A549 (cell line): ENCODE data around the gene CCDC57. TPM values are rescaled to one million over a fixed set of nuclear protein-coding genes. Genes with fewer than 3 reads are reported as not detected.

ENCODE experiments used
- ATAC-seq, 2 experiments: fragments of 200-7000 bp in 1 of 2; fragments of >200 bp in 1 of 2; cut with Nextera tagmentation in 1 of 2; cut with Tn5 transposase in 1 of 2; 3 replicates each; pipeline versions ENCODE4 v1.8.0 to v1.9.1; 2018 to 2020; ENCODE audit warnings: mild to moderate bottlenecking in 1 of 2, moderate library complexity in 1 of 2
- CTCF ChIA-PET: fragments of 300-600 bp; sonication (Branson Sonifier 250); formaldehyde crosslinking; extraction: SDS; loops from one replicate; lab custom pipeline; 2021; ENCODE audit warnings: antibody characterized with exemption, inconsistent platforms; lab: Yijun Ruan, JAX
- POLR2A ChIA-PET: fragments of 350-600 bp; formaldehyde crosslinking; extraction: SDS; loops from one replicate; lab custom pipeline; 2021; ENCODE audit warnings: antibody characterized with exemption, inconsistent platforms; lab: Yijun Ruan, JAX
- DNase-seq, 2 experiments: peaks; one replicate each; pipeline versions ENCODE4 v3.0.0 to v3.0.0-alpha.2; 2011 to 2016; ENCODE audit warnings: low read depth in 1 of 2, low spot score in 1 of 2
- FAIRE-seq: peaks from 2 replicates; lab custom pipeline; 2011; peaks lifted over from hg19 to GRCh38; lab: Jason Lieb, UNC
- H3K27ac ChIP-seq, 2 experiments: fragments of >200 bp; sonication (Bioruptor Twin); formaldehyde crosslinking; 3 replicates each; pipeline ENCODE4 v1.5.1; 2016 to 2017
- H3K4me1 ChIP-seq: fragments of >200 bp; sonication (Bioruptor Twin); formaldehyde crosslinking; 3 replicates; pipeline ENCODE4 v1.6.1; 2016
- H3K4me2 ChIP-seq: fragments of >200 bp; sonication (Bioruptor Twin); formaldehyde crosslinking; 3 replicates; pipeline ENCODE4 v1.6.1; 2016
- H3K4me3 ChIP-seq: fragments of >200 bp; sonication (Bioruptor Twin); formaldehyde crosslinking; 3 replicates; pipeline ENCODE4 v1.5.1; 2016
- H3K9me3 ChIP-seq: fragments of >200 bp; sonication (Bioruptor Twin); formaldehyde crosslinking; 3 replicates; pipeline ENCODE4 v1.6.1; 2016
- ATOH8 ChIP-seq: fragments of 250-450 bp; sonication (Bioruptor Pico); IDR thresholded peaks from 2 replicates; pipeline ENCODE4 v1.5.0; 2020; ENCODE audit warnings: low read depth, mild to moderate bottlenecking, moderate library complexity
- BCL3 ChIP-seq: fragments of >200 bp; sonication (Bioruptor Twin); formaldehyde crosslinking; IDR thresholded peaks from 3 replicates; pipeline ENCODE4 v1.6.1; 2016
- CEBPB ChIP-seq, 2 experiments: fragments of >200 bp in 1 of 2; sonication (Bioruptor Twin) in 1 of 2; formaldehyde crosslinking in 1 of 2; IDR thresholded peaks; 2 replicates each; pipeline ENCODE4 v1.6.1; 2012 to 2016
- CHD2 ChIP-seq: fragments of 150-350 bp; IDR thresholded peaks from 2 replicates; pipeline ENCODE4 v1.6.1; 2014; ENCODE audit warnings: low read length; ENCODE audit not compliant: partially characterized antibody
- CTCF ChIP-seq: fragments of >200 bp; sonication (Bioruptor Twin); formaldehyde crosslinking; IDR thresholded peaks from 3 replicates; pipeline ENCODE4 v1.5.1; 2016
- EHMT2 ChIP-seq: fragments of 200-600 bp; sonication (generic); IDR thresholded peaks from 2 replicates; pipeline ENCODE4 v1.6.1; 2016; ENCODE audit warnings: antibody characterized with exemption, low read depth, mild to moderate bottlenecking, moderate library complexity
- EP300 ChIP-seq, 2 experiments: fragments of >200 bp; sonication (Bioruptor Twin); formaldehyde crosslinking; IDR thresholded peaks; 2 replicates in 1 of 2; 3 replicates in 1 of 2; pipeline ENCODE4 v1.6.1; 2016 to 2017
- FOSB ChIP-seq: fragments of 250-450 bp; sonication (Bioruptor Pico); IDR thresholded peaks from 2 replicates; pipeline ENCODE4 v1.5.0; 2020; ENCODE audit warnings: mild to moderate bottlenecking, moderate library complexity
- HES2 ChIP-seq: fragments of >200 bp; sonication (Bioruptor Twin); formaldehyde crosslinking; IDR thresholded peaks from 2 replicates; pipeline ENCODE4 v1.6.1; 2016
- JUN ChIP-seq, 2 experiments: fragments of >200 bp; sonication (Bioruptor Twin); formaldehyde crosslinking; IDR thresholded peaks; 2 replicates in 1 of 2; 3 replicates in 1 of 2; pipeline ENCODE4 v1.6.1; 2016 to 2017
- KDM1A ChIP-seq: fragments of 200-600 bp; sonication (generic); IDR thresholded peaks from 2 replicates; pipeline ENCODE4 v1.6.1; 2016; ENCODE audit warnings: low read depth, mild to moderate bottlenecking
- MAZ ChIP-seq: fragments of 150-350 bp; IDR thresholded peaks from 2 replicates; pipeline ENCODE4 v1.6.1; 2014; ENCODE audit warnings: antibody characterized with exemption, low read depth, low read length, borderline replicate concordance
- NPAS2 ChIP-seq: fragments of 250-450 bp; sonication (Bioruptor Pico); IDR thresholded peaks from 2 replicates; pipeline ENCODE4 v1.8.0; 2022; ENCODE audit warnings: mild to moderate bottlenecking, moderate library complexity, borderline replicate concordance
- PBX3 ChIP-seq: IDR thresholded peaks from 2 replicates; pipeline ENCODE4 v1.6.1; 2012
- PHF8 ChIP-seq: fragments of 200-600 bp; sonication (generic); IDR thresholded peaks from 2 replicates; pipeline ENCODE4 v1.6.1; 2016; ENCODE audit warnings: low read depth, mild to moderate bottlenecking, antibody characterized with exemption, moderate library complexity, borderline replicate concordance
- REST ChIP-seq: fragments of 200-600 bp; sonication (generic); IDR thresholded peaks from 2 replicates; pipeline ENCODE4 v1.6.1; 2016; ENCODE audit warnings: antibody characterized with exemption, mild to moderate bottlenecking, moderate library complexity
- TFCP2L1 ChIP-seq: fragments of 250-450 bp; sonication (Bioruptor Pico); IDR thresholded peaks from 2 replicates; pipeline ENCODE4 v1.5.0; 2021; ENCODE audit warnings: mild to moderate bottlenecking
- TP53 ChIP-seq: fragments of 250-450 bp; sonication (Bioruptor Pico); IDR thresholded peaks from 2 replicates; pipeline ENCODE4 v1.5.0; 2021; ENCODE audit warnings: mild to moderate bottlenecking, moderate library complexity
- ZFP36 ChIP-seq: fragments of 450-650 bp; IDR thresholded peaks from 2 replicates; pipeline ENCODE4 v1.6.1; 2014; ENCODE audit warnings: borderline replicate concordance; ENCODE audit not compliant: partially characterized antibody
- ZNF302 ChIP-seq: fragments of 250-450 bp; sonication (Bioruptor Pico); IDR thresholded peaks from 2 replicates; pipeline ENCODE4 v1.9.0; 2021; ENCODE audit warnings: inconsistent platforms, mild to moderate bottlenecking, moderate library complexity
- WGBS: methylation state at CpG from one replicate; pipeline ENCODE4 v1.1.6; 2017; ENCODE audit errors: missing lambda C conversion rate; 5-methylcytosine and 5-hydroxymethylcytosine counted together
- polyA plus RNA-seq, 4 experiments: library from polyadenylated mRNA; depleted of rRNA in 3 of 4; stranded (reverse); fragments of >200 nt; fragmentation: RNase III in 1 of 4; extraction: RNeasy Plus Mini Kit Qiagen cat#74134 plus additional on column Dnase treatment in 1 of 4; gene quantifications; 2 replicates in 3 of 4; 3 replicates in 1 of 4; pipeline ENCODE4 v1.2.3, GENCODE V29; 2011 to 2017

Gene CCDC57
- polyA plus RNA-seq, 2 of the 4 experiments (the other 2 are of a cell fraction): 18.2 to 18.5 TPM

- no peaks in the 10 kb centered on the region for H3K9me3 ChIP-seq
- no peak overlapping the region for H3K27ac ChIP-seq
- no peak for DNase-seq
- TF ChIP-seq MAZ: no peak
- no peak for TF ChIP-seq CHD2
- no peak for TF ChIP-seq CEBPB (IDR thresholded peaks at IDR 0.05)
- peak in 1 of 2 experiments; percentile 29; a peak in 1 of 5 replicates for TF ChIP-seq JUN (IDR thresholded peaks at IDR 0.05)
- TF ChIP-seq, all 56 proteins: peak for 1
- Histone ChIP-seq H3K4me3 (no peak overlapping the region), H3K4me2 (no peak overlapping the region), H3K4me1 (no peaks in the 10 kb centered on the region)
- no peak for FAIRE-seq
- CTCF ChIA-PET: interaction anchor here (0.7 to 3.4 kb wide), 8 partner anchors 9 to 121 kb away, joined by 3 to 21 read pairs (median 3); partner anchors contain the start of genes DCXR, FASN and RAC3
- POLR2A ChIA-PET: interaction anchor here (0.9 kb wide), 1 partner anchor 18 kb away, joined by 3 read pairs; no protein-coding TSS in a partner anchor
- ATAC-seq: peak in 1 of 2 experiments; percentile 0; a peak in 1 of 6 replicates
- WGBS: 94% methylated on average over 36 of the region's 36 CpGs
Observed at GRCh38 chr17:82080048-82080788, 132.4 kb downstream of the CCDC57 start.

GRCh38 chr17:82079001-82079677 lies 133.5 kb downstream of the CCDC57 start:
- no peak overlapping the region for H3K27ac ChIP-seq
- CTCF ChIA-PET: interaction anchor here (1.4 to 3.4 kb wide), 4 partner anchors 11 to 119 kb away, joined by 3 to 21 read pairs (median 4); partner anchors contain the start of gene RAC3
- WGBS: 91% methylated on average over 43 of the region's 47 CpGs
- no peak for TF ChIP-seq PBX3
- no peak for TF ChIP-seq BCL3
- TF ChIP-seq NPAS2 (CRISPR knock-in tag): no peak
- TF ChIP-seq ZNF302 (CRISPR knock-in tag): no peak
- no peak for TF ChIP-seq REST
- no peak for TF ChIP-seq KDM1A
- no peak for TF ChIP-seq HES2
- TF ChIP-seq TP53 (CRISPR knock-in tag): no peak
- TF ChIP-seq ATOH8: no peak
- no peak for TF ChIP-seq CEBPB (IDR thresholded peaks at IDR 0.05)
- no peak for TF ChIP-seq EHMT2
- no peak for TF ChIP-seq PHF8
- TF ChIP-seq CTCF: no peak
- no peak for TF ChIP-seq ZFP36
- no peak for TF ChIP-seq FOSB (CRISPR knock-in tag)
- TF ChIP-seq TFCP2L1 (CRISPR knock-in tag): no peak
- TF ChIP-seq EP300 (IDR thresholded peaks at IDR 0.05): no peak
- FAIRE-seq (no peak), ATAC-seq (no peak), DNase-seq (no peak)
- no peaks in the 10 kb centered on the region for H3K9me3 ChIP-seq
- H3K4me3 ChIP-seq: no peak overlapping the region
- no peaks in the 10 kb centered on the region for H3K4me1 ChIP-seq
- no peak overlapping the region for H3K4me2 ChIP-seq
- POLR2A ChIA-PET: no interaction called here
